HUES48 (cell line): Measurements from ENCODE around the gene TRIM3.
A peak's percentile ranks its signal among the peaks of the same experiment; 100 is the strongest.

ENCODE experiments used
- H3K27ac ChIP-seq: one replicate; pipeline ENCODE4 v1.7.0; 2013; ENCODE audit warnings: low read depth, low read length, inconsistent platforms
- H3K27me3 ChIP-seq: 2 replicates; pipeline ENCODE4 v1.6.1; 2013; ENCODE audit warnings: mild to moderate bottlenecking, low read length; ENCODE audit not compliant: control insufficient read depth, insufficient read depth
- H3K36me3 ChIP-seq: 2 replicates; pipeline ENCODE4 v1.6.1; 2013; ENCODE audit warnings: low read length; ENCODE audit not compliant: control insufficient read depth, insufficient read depth
- H3K4me1 ChIP-seq: 2 replicates; pipeline ENCODE4 v1.6.1; 2013; ENCODE audit warnings: mild to moderate bottlenecking, low read length; ENCODE audit not compliant: control insufficient read depth, insufficient read depth
- H3K4me3 ChIP-seq: 2 replicates; pipeline ENCODE4 v1.5.1; 2013; ENCODE audit warnings: mild to moderate bottlenecking, low read depth, low read length
- H3K9ac ChIP-seq: 2 replicates; pipeline ENCODE4 v1.6.1; 2013; ENCODE audit warnings: mild to moderate bottlenecking, low read depth, low read length, moderate library complexity
- H3K9me3 ChIP-seq: 2 replicates; pipeline ENCODE4 v1.6.1; 2013; ENCODE audit warnings: low read length; ENCODE audit not compliant: control insufficient read depth, insufficient read depth

The TRIM3 gene

GRCh38 chr11:6481012-6481923 is 7.5 kb upstream of the TRIM3 start, which contains the start of the genes ARFIP2 and TIMM10B:
Gene ARFIP2 (minus strand): TSS chr11:6481331. CDS start chr11:6480421, 910 bp downstream.
Gene TIMM10B (plus strand): TSS chr11:6481501. CDS start chr11:6481517, 16 bp downstream.
- Histone ChIP-seq H3K9me3 (no peaks in the 10 kb centered on the region), H3K9ac (peak within 1 kb of the TSS; percentile 95), H3K27me3 (no peaks in the 10 kb centered on the region), H3K27ac (peak within 1 kb of the TSS; percentile 95), H3K4me3 (peak within 1 kb of the TSS; percentile 100), H3K36me3 (peaks cover 76% of the 10 kb centered on the region), H3K4me1 (peaks cover 12% of the 10 kb centered on the region)

- Histone ChIP-seq H3K4me1 (peaks cover 12% of the 10 kb centered on the region), H3K27me3 (no peaks in the 10 kb centered on the region), H3K9ac (peak overlapping the region; percentile 92), H3K36me3 (peaks cover 68% of the 10 kb centered on the region), H3K4me3 (peak overlapping the region; percentile 100), H3K9me3 (no peaks in the 10 kb centered on the region), H3K27ac (peak overlapping the region; percentile 95)
Observed at GRCh38 chr11:6480299-6480914, 6.7 kb upstream of the TRIM3 start.

DNA sequence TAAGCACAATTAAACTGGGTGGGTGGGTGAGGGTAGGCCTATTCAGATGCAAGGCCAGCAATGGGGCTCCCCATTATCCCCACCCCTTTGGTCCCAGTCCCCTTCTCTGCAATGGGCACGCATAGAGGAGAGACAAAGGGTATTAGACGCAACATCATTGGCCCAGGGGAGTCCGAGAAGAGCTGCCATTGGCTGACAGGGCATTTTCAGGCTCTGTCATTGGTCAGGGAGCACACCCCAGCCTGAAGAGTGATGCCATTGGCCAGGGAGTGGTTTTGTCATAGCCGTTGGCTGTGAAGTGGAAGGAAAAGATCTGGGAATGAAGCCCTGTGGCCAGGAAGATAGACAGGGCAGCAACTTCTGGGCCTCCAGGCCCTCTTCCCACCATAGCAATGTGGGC is 2.8 kb upstream of the TRIM3 start:
- no peaks in the 10 kb centered on the region; the same call in 1 of the 2 replicates for H3K27me3 ChIP-seq
- H3K4me3 ChIP-seq, result no peak overlapping the region
- no peak overlapping the region for H3K9ac ChIP-seq
- H3K27ac ChIP-seq, result no peak overlapping the region
- H3K9me3 ChIP-seq, result no peaks in the 10 kb centered on the region
- peaks cover 24% of the 10 kb centered on the region for H3K4me1 ChIP-seq
- H3K36me3 ChIP-seq, result peaks cover 36% of the 10 kb centered on the region

GRCh38 chr11:6475936-6476335 is 2.2 kb upstream of the TRIM3 start:
- H3K4me3 ChIP-seq, result no peak overlapping the region
- no peak overlapping the region for H3K9ac ChIP-seq
- peaks cover 24% of the 10 kb centered on the region for H3K4me1 ChIP-seq
- H3K9me3 ChIP-seq, result no peaks in the 10 kb centered on the region
- peaks cover 36% of the 10 kb centered on the region for H3K36me3 ChIP-seq
- no peak overlapping the region for H3K27ac ChIP-seq
- peaks cover 2% of the 10 kb centered on the region; the same call in 1 of the 2 replicates for H3K27me3 ChIP-seq

DNA sequence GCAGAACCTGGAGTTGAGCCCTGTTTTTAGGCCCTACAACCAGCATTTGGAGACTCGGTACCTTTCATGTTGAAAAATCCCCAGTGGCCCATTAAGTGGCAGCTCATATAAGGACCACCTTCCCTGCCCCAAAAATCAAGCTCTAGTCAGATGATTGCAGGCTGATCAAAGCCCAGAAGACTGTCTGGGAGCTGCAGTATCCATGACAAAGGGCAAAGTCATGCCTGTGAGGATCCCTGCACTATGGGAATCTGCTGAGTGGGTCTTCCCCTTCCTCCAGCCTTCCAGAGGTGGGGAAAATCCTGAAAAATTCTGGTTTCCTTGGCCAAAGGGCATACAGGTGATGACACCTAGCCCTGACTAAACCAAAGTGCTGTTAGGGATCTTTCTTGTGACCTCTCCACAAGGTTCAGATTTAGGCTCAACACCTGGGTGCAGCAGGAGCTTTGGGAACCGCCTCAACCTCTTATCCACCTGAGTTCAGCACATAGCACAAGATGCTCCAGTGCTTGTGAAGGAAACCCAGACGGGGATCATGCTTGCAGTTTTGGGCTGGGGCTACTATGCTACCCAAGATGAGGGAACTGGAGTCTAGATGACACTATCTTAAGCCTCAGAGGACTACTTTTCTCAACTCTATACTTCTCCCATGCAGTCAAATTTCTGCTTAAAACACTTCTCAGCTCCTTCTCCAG is 1.2 kb upstream of the TRIM3 start:
- Histone ChIP-seq H3K36me3 (peaks cover 35% of the 10 kb centered on the region), H3K27ac (peak overlapping the region; percentile 86), H3K4me3 (peak overlapping the region; percentile 67), H3K9me3 (no peaks in the 10 kb centered on the region), H3K9ac (no peak overlapping the region), H3K4me1 (peaks cover 18% of the 10 kb centered on the region), H3K27me3 (peaks cover 2% of the 10 kb centered on the region; the same call in 1 of the 2 replicates)

- peaks cover 2% of the 10 kb centered on the region; the same call in 1 of the 2 replicates for H3K27me3 ChIP-seq
- H3K36me3 ChIP-seq, result peaks cover 29% of the 10 kb centered on the region
- peak overlapping the region; percentile 86 for H3K27ac ChIP-seq
- peak overlapping the region; percentile 67 for H3K4me3 ChIP-seq
- H3K4me1 ChIP-seq, result peaks cover 21% of the 10 kb centered on the region
- H3K9ac ChIP-seq, result peak overlapping the region; percentile 73
- H3K9me3 ChIP-seq, result no peaks in the 10 kb centered on the region
Observed at GRCh38 chr11:6474413-6474792, 662 bp upstream of the TRIM3 start.

DNA sequence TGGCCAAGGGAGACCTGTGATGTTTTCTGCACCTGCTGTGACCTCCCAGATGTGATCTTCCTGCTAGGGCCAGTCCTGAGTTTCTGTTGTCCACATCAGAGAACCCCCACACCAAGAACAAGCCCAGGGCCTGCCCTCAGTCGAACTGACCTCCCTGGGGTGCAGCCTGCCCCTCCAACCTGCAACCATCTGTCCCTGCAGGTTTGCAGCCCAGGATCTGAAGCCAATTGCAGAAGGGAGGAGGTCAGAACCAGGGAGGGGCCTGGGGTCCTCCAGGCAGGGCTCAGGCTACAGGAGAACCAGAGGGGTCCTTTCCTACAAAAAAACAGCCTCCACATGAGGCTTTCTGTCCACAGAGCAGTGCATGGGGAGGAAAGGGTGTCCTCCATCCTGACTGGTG is 807 bp downstream of the TRIM3 start:
- no peaks in the 10 kb centered on the region for H3K9me3 ChIP-seq
- peak overlapping the region; percentile 92; the same call in 1 of the 2 replicates for H3K4me3 ChIP-seq
- H3K9ac ChIP-seq, result no peak overlapping the region
- peaks cover 27% of the 10 kb centered on the region for H3K4me1 ChIP-seq
- H3K27me3 ChIP-seq, result peaks cover 2% of the 10 kb centered on the region; the same call in 1 of the 2 replicates
- H3K36me3 ChIP-seq, result peaks cover 15% of the 10 kb centered on the region
- no peak overlapping the region for H3K27ac ChIP-seq

GRCh38 chr11:6469599-6469998 is 4.1 kb downstream of the TRIM3 start:
- Histone ChIP-seq H3K9ac (no peak overlapping the region), H3K4me3 (no peak overlapping the region), H3K4me1 (peaks cover 18% of the 10 kb centered on the region), H3K9me3 (no peaks in the 10 kb centered on the region), H3K36me3 (no peaks in the 10 kb centered on the region), H3K27me3 (peaks cover 2% of the 10 kb centered on the region; the same call in 1 of the 2 replicates), H3K27ac (no peak overlapping the region)

DNA sequence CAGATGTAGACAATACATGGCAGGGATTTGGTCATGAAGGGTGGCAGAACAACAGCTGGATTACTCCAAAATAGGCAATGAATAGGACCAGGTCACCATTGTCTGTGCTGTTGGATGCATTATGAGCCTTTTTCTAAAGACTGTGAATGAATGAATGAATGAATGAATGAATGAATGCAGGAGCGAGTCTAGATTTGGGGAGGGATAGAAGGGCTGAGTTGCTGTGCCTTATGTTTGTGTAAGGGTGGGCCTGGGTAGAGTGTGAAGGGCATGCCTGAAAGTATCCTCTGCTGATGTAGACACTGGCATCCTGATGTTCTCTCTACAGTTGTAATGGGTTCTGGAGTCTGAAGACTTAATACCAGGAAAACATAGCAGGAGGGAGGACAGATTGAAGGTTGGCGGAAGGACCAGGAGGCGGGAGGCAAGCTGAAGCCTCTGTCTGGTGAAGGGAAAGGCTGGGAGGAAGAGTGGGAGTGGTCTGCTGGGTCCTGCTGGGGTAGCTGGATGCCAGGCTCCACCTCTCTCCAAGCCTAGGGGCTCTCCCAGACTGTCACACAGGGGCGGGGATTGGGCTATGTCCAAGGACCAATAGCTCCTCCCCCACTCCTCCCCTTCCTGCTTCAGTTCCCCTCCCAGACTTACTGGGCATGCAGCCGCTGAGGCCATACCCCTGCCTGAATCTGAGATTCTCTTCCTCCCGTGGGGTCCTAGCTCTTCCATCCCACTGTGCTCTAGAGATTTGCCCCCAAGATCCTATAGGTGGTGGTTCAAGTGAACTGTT is 4.8 kb downstream of the TRIM3 start:
- Histone ChIP-seq H3K9ac (no peak overlapping the region), H3K27ac (no peak overlapping the region), H3K4me3 (no peak overlapping the region)

GRCh38 chr11:6459099-6459450 is 14.7 kb downstream of the TRIM3 start:
- no peak overlapping the region for H3K4me3 ChIP-seq
- H3K27ac ChIP-seq, result no peak overlapping the region
- no peaks in the 10 kb centered on the region for H3K27me3 ChIP-seq
- peaks cover 30% of the 10 kb centered on the region for H3K36me3 ChIP-seq
- no peak overlapping the region for H3K9ac ChIP-seq
- no peaks in the 10 kb centered on the region for H3K9me3 ChIP-seq
- H3K4me1 ChIP-seq, result no peaks in the 10 kb centered on the region

More for the DNA sequence above, 4.8 kb downstream of the TRIM3 start:
- Histone ChIP-seq H3K27me3 (peaks cover 2% of the 10 kb centered on the region; the same call in 1 of the 2 replicates), H3K36me3 (no peaks in the 10 kb centered on the region; the same call in 1 of the 2 replicates), H3K9me3 (no peaks in the 10 kb centered on the region), H3K4me1 (peaks cover 14% of the 10 kb centered on the region)
